ENCODE measurements around the gene ATG2A. TPM values are rescaled to one million over a fixed set of nuclear protein-coding genes. Genes with fewer than 3 reads are reported as not detected.

The ATG2A gene
- total RNA-seq, result 18.3 and 20.3 TPM in 2 replicates

GRCh38 chr11:64916775-64917662 is at the start of gene ATG2A:
Gene ATG2A (minus strand): TSS chr11:64917209. CDS start chr11:64917135, 74 bp downstream.

DNA sequence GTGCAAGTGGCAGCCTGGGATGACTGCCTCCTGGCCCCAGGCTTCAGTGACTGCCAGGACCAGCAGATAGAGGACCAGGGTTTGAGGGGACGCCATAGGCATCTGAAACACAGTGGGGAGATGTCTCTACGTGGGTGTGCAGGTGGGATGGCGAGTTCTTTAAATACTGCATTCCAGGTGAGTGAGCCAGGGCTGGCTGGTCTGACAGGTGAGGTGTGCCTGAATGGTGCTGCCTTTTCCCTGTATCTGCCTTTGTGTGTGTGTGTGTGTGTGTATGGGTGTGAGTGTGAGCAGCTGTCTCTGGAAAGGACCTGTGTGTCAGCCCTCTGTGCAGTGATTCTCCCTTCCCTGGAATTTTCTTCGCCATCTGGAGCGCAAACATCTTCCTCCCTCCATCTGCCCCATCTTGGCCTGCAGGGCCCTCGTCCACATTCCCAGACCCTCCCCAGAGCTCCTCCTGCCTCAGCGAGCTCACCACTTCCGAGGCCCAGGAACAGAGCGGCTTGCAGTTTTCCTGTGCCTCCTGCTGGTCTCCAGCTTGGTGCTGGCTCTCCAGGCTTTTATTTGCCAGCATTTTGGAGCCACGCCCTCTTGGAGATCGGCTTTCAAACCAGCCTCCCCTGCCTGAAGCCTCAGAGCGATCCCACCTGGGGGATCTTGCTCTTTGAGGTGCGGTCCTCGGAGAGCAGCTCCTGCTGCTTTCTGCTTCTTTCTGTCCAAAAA is 18.5 kb upstream of the ATG2A start, which contains the start of gene GPHA2:
TSS of gene GPHA2 (minus strand) at position 535 of the 723 bp plus-strand sequence. CDS start at position 102, 433 bp downstream.

GRCh38 chr11:64923944-64924909 is 7.2 kb upstream of the ATG2A start, which contains the start of gene PPP2R5B:
Gene PPP2R5B (plus strand): TSS chr11:64924689. CDS start chr11:64925735, 1,046 bp downstream.

GRCh38 chr11:64878494-64879243 is 38.3 kb downstream of the ATG2A start, which contains the start of gene EHD1:
Gene EHD1 (minus strand): TSS chr11:64878621. CDS start chr11:64878464, 157 bp downstream.

Other genes starting within 250 kb of the ATG2A start
- 0.67 and 0.89 TPM in 2 replicates for gene NRXN2, start 194.0 kb downstream of the ATG2A start, total RNA-seq
- gene RASGRP2, start 173.1 kb downstream of the ATG2A start, total RNA-seq, result under 0.01 and 0.15 TPM in 2 replicates
- 0.17 and 0.30 TPM in 2 replicates for gene PYGM, start 157.2 kb downstream of the ATG2A start, total RNA-seq
- gene SF1, start 138.7 kb downstream of the ATG2A start, total RNA-seq, result 187 and 214 TPM in 2 replicates
- 18.5 and 18.7 TPM in 2 replicates for gene MAP4K2, start 114.0 kb downstream of the ATG2A start, total RNA-seq
- gene MEN1, start 106.7 kb downstream of the ATG2A start, total RNA-seq, result 20.8 and 22.2 TPM in 2 replicates
- gene CDC42BPG, start 72.6 kb downstream of the ATG2A start, total RNA-seq, result under 0.01 and 0.15 TPM in 2 replicates
- 71.1 and 79.8 TPM in 2 replicates for gene EHD1, start 38.6 kb downstream of the ATG2A start, total RNA-seq
- gene PPP2R5B, start 7.5 kb upstream of the ATG2A start, total RNA-seq, result 14.1 and 16.6 TPM in 2 replicates
- not detected in 2 replicates for gene GPHA2, start 18.7 kb upstream of the ATG2A start, total RNA-seq
- gene MAJIN, start 54.9 kb upstream of the ATG2A start, total RNA-seq, result not detected in 2 replicates
- gene BATF2, start 79.8 kb upstream of the ATG2A start, total RNA-seq, result 1.2 and 1.3 TPM in 2 replicates
- 229 and 233 TPM in 2 replicates for gene ARL2, start 97.0 kb upstream of the ATG2A start, total RNA-seq
- 17.5 and 22.9 TPM in 2 replicates for gene SNX15, start 110.2 kb upstream of the ATG2A start, total RNA-seq
- gene SAC3D1, start 124.0 kb upstream of the ATG2A start, total RNA-seq, result 25.7 and 27.9 TPM in 2 replicates
- gene NAALADL1, start 141.3 kb upstream of the ATG2A start, total RNA-seq, result 41.6 and 44.4 TPM in 2 replicates
- gene CDCA5, start 166.8 kb upstream of the ATG2A start, total RNA-seq, result 25.9 and 26.2 TPM in 2 replicates
- 77.6 and 78.8 TPM in 2 replicates for gene ZFPL1, start 167.0 kb upstream of the ATG2A start, total RNA-seq
- gene VPS51, start 179.0 kb upstream of the ATG2A start, total RNA-seq, result 270 and 312 TPM in 2 replicates
- gene TM7SF2, start 194.7 kb upstream of the ATG2A start, total RNA-seq, result 42.4 and 52.0 TPM in 2 replicates
- gene ZNHIT2, start 200.5 kb upstream of the ATG2A start, total RNA-seq, result 11.7 and 14.8 TPM in 2 replicates
- gene FAU, start 204.9 kb upstream of the ATG2A start, total RNA-seq, result 604 and 715 TPM in 2 replicates
- gene MRPL49, start 205.1 kb upstream of the ATG2A start, total RNA-seq, result 63.9 and 72.0 TPM in 2 replicates
- gene SYVN1, start 217.3 kb upstream of the ATG2A start, total RNA-seq, result 21.2 and 29.3 TPM in 2 replicates